ENCODE measurements around the gene TMEM144. TPM values are rescaled to one million over a fixed set of nuclear protein-coding genes. Genes with fewer than 3 reads are reported as not detected.

Gene TMEM144
- total RNA-seq, 1 donor from 2014 or later, result 9.1 TPM

DNA sequence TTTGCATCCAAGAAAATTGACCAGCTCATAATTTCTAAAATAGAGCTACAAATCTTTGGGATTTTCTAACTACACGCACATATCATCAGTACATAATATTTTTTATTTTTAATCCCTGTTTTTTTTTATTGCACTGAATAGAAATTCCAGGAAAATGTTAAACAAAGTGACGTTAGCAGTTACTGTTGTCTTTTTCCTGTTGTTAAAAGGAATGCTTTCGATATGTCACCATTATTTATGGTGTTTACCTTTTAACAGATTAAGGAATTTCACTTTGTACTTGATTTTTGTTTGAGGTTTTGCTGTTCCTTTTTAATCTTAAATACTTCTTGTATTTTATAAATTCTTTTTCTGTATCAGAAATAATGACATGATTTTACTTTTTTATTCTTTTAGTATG lies 89.7 kb downstream of the TMEM144 start:
- no peak for DNase-seq

DNA sequence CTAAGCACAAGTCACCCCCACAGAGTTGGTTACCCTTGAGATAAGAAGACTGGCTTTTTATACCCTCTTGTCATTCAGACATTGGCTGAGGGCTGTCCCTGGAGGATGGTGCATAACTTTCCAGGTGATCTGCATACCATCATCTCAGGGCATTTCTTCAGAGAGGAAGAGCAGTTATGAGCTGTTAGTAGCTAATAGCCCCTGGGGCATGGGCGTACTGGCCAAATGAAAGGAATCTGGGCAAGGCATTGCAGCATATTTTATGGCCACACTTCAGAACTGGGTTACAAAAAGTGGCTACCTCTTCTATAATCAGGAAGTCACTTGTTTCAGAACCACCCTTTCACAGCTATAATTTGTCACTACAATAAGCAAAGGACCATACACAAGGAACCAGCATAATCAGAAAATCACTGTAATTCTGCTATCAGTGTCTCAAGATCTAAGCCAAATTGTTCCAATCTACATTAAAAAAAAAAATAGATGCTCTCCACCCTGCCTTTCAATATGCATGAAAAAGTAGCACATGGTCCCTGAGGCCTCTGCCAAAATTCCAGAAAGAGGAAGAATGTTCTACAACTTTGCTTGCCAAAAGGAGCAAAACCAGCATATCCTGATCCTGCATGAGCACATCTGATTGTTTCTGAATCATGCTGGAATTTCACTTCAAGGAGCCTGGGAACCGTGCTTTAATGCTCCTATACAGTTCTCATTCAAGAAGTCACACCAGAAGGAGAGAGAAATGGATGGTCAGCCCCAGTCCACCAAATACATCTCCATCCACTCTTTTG lies 92.0 kb downstream of the TMEM144 start:
- peak; percentile 6 for DNase-seq

DNA sequence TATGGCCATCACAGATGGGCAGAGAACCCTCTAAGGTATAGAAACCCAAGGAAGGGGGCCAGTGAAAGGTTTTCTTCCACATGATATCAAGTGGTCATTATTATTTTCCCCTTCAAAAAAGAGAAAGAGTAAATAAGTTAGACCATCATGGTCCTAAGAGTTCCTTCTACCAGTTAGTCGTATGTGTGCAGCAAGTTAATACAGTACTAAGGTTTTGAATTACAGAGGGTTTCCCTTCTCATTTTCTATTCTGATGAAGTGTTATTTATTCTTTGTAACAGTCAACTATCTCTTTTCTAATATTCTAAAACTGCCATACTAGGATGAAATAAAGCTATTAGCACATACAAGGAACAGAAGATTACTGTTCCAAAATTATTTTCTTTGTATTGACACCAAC lies 94.4 kb downstream of the TMEM144 start:
- DNase-seq, result no peak

Other genes starting within 250 kb of the TMEM144 start
- gene GASK1B, start 37.5 kb upstream of the TMEM144 start, total RNA-seq, result 119 TPM